HL-60 (cell line): ENCODE results near the gene CHI3L1.

Source experiments
- DNase-seq, 2 experiments: peaks; one replicate each; pipeline ENCODE4 v3.0.0-alpha.2; 2010 to 2020; ENCODE audit warnings: low read depth in 1 of 2, low spot score in 1 of 2
- H3K27ac ChIP-seq: fragments of 250-450 bp; sonication (Bioruptor Pico); replicated peaks from 2 replicates; pipeline ENCODE4 v1.5.1; 2020; ENCODE audit warnings: mild to moderate bottlenecking, moderate library complexity
- H3K27me3 ChIP-seq: fragments of 250-450 bp; sonication (Bioruptor Pico); 2 replicates; pipeline ENCODE4 v1.5.1; 2021; ENCODE audit warnings: mild to moderate bottlenecking, moderate library complexity; ENCODE audit not compliant: insufficient read depth, poor library complexity, severe bottlenecking
- H3K4me3 ChIP-seq: replicated peaks from 2 replicates; pipeline ENCODE4 v1.5.1; 2011; ENCODE audit warnings: mild to moderate bottlenecking, control low read depth, low read length; ENCODE audit not compliant: insufficient read depth
- CTCF ChIP-seq: IDR thresholded peaks from one replicate; pipeline ENCODE4 v1.5.1; 2011; ENCODE audit warnings: low read length, control low read depth, inconsistent platforms; ENCODE audit not compliant: insufficient read depth
- GABPA ChIP-seq: IDR thresholded peaks from 2 replicates; pipeline ENCODE4 v1.6.1; 2012; ENCODE audit warnings: low read depth
- POLR2AphosphoS5 ChIP-seq: IDR thresholded peaks from 2 replicates; pipeline ENCODE4 v1.6.1; 2012; ENCODE audit warnings: low read depth
- SPI1 ChIP-seq: IDR thresholded peaks from 2 replicates; pipeline ENCODE4 v1.6.1; 2012; ENCODE audit warnings: low read depth, mild to moderate bottlenecking, borderline replicate concordance
- TF ChIP-seq, protein P1 (sequence below): IDR thresholded peaks from 2 replicates; pipeline ENCODE4 v1.6.1; 2012; ENCODE audit warnings: low read depth; ENCODE audit not compliant: insufficient replicate concordance

CHI3L1 gene

DNA sequence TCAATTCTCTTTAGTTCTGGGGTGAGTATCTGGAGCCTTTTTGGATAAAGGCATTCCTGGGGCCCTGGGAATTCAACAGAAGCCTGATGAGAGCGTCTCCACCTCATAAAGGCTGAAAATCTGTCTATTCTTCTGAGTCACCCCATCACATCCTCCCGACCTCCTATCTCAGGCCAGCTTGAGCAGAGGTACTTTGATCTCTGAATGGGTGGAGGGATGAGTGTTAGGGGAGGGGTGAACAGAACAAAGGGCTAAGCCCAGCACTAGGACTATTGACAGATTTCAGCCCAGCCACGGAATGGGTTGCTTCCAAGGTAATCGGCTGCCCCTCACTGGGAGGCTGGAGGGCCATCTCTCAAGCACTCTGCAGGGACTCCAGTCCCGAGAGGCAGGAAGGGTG is 8.4 kb downstream of the CHI3L1 start:
- TF ChIP-seq SPI1: no peak
- TF ChIP-seq POLR2AphosphoS5: no peak
- TF ChIP-seq GABPA: no peak
- TF ChIP-seq, protein P1, sequence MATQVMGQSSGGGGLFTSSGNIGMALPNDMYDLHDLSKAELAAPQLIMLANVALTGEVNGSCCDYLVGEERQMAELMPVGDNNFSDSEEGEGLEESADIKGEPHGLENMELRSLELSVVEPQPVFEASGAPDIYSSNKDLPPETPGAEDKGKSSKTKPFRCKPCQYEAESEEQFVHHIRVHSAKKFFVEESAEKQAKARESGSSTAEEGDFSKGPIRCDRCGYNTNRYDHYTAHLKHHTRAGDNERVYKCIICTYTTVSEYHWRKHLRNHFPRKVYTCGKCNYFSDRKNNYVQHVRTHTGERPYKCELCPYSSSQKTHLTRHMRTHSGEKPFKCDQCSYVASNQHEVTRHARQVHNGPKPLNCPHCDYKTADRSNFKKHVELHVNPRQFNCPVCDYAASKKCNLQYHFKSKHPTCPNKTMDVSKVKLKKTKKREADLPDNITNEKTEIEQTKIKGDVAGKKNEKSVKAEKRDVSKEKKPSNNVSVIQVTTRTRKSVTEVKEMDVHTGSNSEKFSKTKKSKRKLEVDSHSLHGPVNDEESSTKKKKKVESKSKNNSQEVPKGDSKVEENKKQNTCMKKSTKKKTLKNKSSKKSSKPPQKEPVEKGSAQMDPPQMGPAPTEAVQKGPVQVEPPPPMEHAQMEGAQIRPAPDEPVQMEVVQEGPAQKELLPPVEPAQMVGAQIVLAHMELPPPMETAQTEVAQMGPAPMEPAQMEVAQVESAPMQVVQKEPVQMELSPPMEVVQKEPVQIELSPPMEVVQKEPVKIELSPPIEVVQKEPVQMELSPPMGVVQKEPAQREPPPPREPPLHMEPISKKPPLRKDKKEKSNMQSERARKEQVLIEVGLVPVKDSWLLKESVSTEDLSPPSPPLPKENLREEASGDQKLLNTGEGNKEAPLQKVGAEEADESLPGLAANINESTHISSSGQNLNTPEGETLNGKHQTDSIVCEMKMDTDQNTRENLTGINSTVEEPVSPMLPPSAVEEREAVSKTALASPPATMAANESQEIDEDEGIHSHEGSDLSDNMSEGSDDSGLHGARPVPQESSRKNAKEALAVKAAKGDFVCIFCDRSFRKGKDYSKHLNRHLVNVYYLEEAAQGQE: no peak
- TF ChIP-seq CTCF: no peak
- no peak for DNase-seq
- Histone ChIP-seq H3K4me3 (no peak overlapping the region), H3K27ac (no peak overlapping the region), H3K27me3 (no peaks in the 10 kb centered on the region)

- H3K27ac ChIP-seq: no peak overlapping the region
- no peak for DNase-seq
- no peak overlapping the region for H3K4me3 ChIP-seq
- TF ChIP-seq GABPA (no peak), POLR2AphosphoS5 (peak; percentile 17; the same call in 1 of the 2 replicates)
- no peaks in the 10 kb centered on the region for H3K27me3 ChIP-seq
Measured at GRCh38 chr1:203177470-203178039, 8.9 kb downstream of the CHI3L1 start.

- TF ChIP-seq GABPA (no peak), POLR2AphosphoS5 (no peak), CTCF (no peak), SPI1 (no peak)
- TF ChIP-seq, protein P1: no peak
- H3K4me3 ChIP-seq: no peak overlapping the region
- DNase-seq: no peak
- no peaks in the 10 kb centered on the region for H3K27me3 ChIP-seq
- no peak overlapping the region for H3K27ac ChIP-seq
Measured at GRCh38 chr1:203177036-203177405, 9.5 kb downstream of the CHI3L1 start.

DNA sequence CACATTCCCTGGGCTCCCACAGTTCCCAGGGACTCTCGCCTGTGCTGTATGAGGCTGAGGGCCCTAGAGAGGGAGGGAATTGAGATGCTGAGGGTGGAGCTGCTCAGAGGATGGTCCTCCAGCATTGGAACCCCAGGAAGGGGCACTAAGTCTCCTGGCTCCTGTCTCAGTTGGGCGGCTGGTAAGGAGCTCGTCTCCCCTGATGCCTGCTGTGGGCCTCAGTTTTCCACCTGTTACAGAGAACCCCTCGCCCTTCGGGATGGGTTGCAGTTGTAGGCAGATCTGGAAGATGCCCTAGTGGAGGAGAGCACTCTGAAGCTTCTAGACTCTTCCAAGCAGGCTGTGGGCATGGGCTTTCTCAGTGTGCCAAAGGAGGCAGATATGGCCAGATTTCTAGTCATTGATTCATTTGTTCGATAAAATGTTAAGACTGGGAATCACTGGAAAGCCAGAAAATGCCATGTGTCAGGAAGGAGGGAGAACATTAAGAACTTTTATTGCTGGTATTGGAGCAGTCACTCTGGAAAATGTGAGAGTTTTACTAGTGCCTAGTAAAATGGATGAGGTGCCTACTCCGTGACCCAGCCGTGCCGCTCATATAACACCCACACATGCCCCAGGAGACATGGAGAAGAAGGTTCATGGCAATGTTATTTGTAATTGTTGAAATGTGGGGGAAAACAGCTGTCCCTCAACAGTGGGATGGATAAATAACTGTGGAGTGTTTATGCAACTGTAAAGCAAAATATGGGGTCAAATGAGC is 10.1 kb downstream of the CHI3L1 start:
- Histone ChIP-seq H3K27me3 (no peaks in the 10 kb centered on the region), H3K4me3 (no peak overlapping the region), H3K27ac (peak overlapping the region; percentile 30; the same call in 1 of the 2 replicates)
- DNase-seq: no peak
- TF ChIP-seq POLR2AphosphoS5: 0 out of 2 replicates have a peak, but pooled peaks have one; percentile 2
- no peak for TF ChIP-seq GABPA
